Measurements from ENCODE around the gene ADAM33. TPM values are rescaled to one million over a fixed set of nuclear protein-coding genes. Genes with fewer than 3 reads are reported as not detected.

The ADAM33 gene
- total and polyA plus RNA-seq, 2 of the 8 experiments (the other 6 are each of a cell fraction or from before 2014, with no cell fraction given) = 4.2 to 6.0 TPM

DNA sequence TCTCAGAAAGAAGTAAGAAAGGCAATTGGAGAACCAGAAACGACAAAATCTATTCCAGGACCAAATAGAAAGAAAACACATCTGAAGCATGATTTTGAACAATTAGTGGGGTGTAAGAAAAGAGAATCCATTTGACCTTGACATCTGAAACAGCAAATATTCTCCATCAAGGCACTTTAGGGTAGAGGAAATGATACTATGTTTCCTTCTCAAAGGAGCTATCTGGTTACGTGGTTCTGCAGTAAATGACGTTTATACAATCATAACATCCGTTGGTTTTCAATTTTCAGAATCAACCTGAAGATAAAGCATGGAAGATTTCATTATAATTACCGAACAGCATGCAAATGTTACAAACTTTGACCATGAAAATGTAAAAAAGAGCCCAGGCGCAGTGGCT is 38.8 kb upstream of the ADAM33 start (continued):
- TF ChIP-seq, protein P1, sequence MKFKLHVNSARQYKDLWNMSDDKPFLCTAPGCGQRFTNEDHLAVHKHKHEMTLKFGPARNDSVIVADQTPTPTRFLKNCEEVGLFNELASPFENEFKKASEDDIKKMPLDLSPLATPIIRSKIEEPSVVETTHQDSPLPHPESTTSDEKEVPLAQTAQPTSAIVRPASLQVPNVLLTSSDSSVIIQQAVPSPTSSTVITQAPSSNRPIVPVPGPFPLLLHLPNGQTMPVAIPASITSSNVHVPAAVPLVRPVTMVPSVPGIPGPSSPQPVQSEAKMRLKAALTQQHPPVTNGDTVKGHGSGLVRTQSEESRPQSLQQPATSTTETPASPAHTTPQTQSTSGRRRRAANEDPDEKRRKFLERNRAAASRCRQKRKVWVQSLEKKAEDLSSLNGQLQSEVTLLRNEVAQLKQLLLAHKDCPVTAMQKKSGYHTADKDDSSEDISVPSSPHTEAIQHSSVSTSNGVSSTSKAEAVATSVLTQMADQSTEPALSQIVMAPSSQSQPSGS (IDR thresholded peaks at IDR 0.05; ENCODE audit: low read length) = no peak
- TF ChIP-seq EGR1 (IDR thresholded peaks at IDR 0.05; ENCODE audit: borderline replicate concordance, low read depth, low read length) = no peak
- TF ChIP-seq HDAC2 (IDR thresholded peaks at IDR 0.05; ENCODE audit: borderline replicate concordance in 1 of 2, low read depth in 2 of 2, low read length in 2 of 2) = no peak

Data from H1 (cell line).